HepG2 (cell line): ENCODE measurements around the gene DCAF4. TPM values are rescaled to one million over a fixed set of nuclear protein-coding genes. Genes with fewer than 3 reads are reported as not detected.

ENCODE experiments used
- ATAC-seq: fragments of 200-7000 bp; cut with Tn5 transposase; 3 replicates; pipeline ENCODE4 v1.9.1; 2020; ENCODE audit warnings: mild to moderate bottlenecking, moderate library complexity
- BruUV-seq: library from RNA; stranded (reverse); fragments of 400-500 nt; replicated peaks from 2 replicates; lab custom pipeline; 2021; lab: Mats Ljungman, UMichigan
- CTCF ChIA-PET: fragments of 300-600 bp; formaldehyde crosslinking; extraction: SDS; loops from one replicate; lab custom pipeline; 2021; ENCODE audit warnings: low total read pairs, inconsistent platforms, low intra/inter-chr PET ratio; lab: Yijun Ruan, JAX
- POLR2A ChIA-PET: fragments of 350-600 bp; sonication (Branson Sonifier 250); formaldehyde crosslinking; loops from one replicate; lab custom pipeline; 2020; ENCODE audit warnings: antibody characterized with exemption, inconsistent platforms; lab: Yijun Ruan, JAX
- DNase-seq: peaks from one replicate; pipeline ENCODE4 v3.0.0-alpha.2; 2015; ENCODE audit warnings: low spot score
- FAIRE-seq: peaks from 3 replicates; lab custom pipeline; 2011; peaks lifted over from hg19 to GRCh38; lab: Jason Lieb, UNC
- H2AFZ ChIP-seq: one replicate; pipeline ENCODE4 v1.6.1; 2011; ENCODE audit warnings: low read length, inconsistent platforms
- H3K27ac ChIP-seq: fragments of 300-600 bp; 3 replicates; pipeline ENCODE4 v1.8.0; 2011; ENCODE audit warnings: mixed run types, mild to moderate bottlenecking, mixed read lengths, low read length, inconsistent platforms; ENCODE audit not compliant: insufficient read depth; ENCODE audit errors: extremely low read length
- H3K27me3 ChIP-seq, 2 experiments: fragments of 200-600 bp in 1 of 2; 2 replicates in 1 of 2; 3 replicates in 1 of 2; pipeline versions ENCODE4 v1.6.0 to v1.8.0; 2011; ENCODE audit warnings: low read length in 2 of 2, mild to moderate bottlenecking in 2 of 2, moderate library complexity in 2 of 2, inconsistent platforms in 1 of 2; ENCODE audit not compliant: insufficient read depth in 2 of 2, control insufficient read depth in 1 of 2
- H3K36me3 ChIP-seq, 2 experiments: fragments of 200-600 bp in 1 of 2; replicated peaks in 1 of 2; 2 replicates in 1 of 2; 3 replicates in 1 of 2; pipeline versions ENCODE4 v1.5.1 to v1.8.0; 2011; ENCODE audit warnings: low read length in 2 of 2, inconsistent platforms in 1 of 2; ENCODE audit not compliant: insufficient read depth in 2 of 2, control insufficient read depth in 1 of 2
- H3K4me1 ChIP-seq: 2 replicates; pipeline ENCODE4 v1.5.1; 2012; ENCODE audit warnings: low read length, inconsistent platforms; ENCODE audit not compliant: insufficient read depth
- H3K4me2 ChIP-seq: 2 replicates; pipeline ENCODE4 v1.6.0; 2011; ENCODE audit warnings: low read depth, low read length, inconsistent platforms
- H3K4me3 ChIP-seq, 3 experiments: fragments of 200-600 bp in 1 of 3; sonication (generic), shearing (Covaris generic) in 1 of 3; replicated peaks in 1 of 3; 2 replicates each; pipeline ENCODE4 v1.5.1; 2011 to 2016; ENCODE audit warnings: low read length in 3 of 3, inconsistent platforms in 2 of 3, low read depth in 2 of 3, mild to moderate bottlenecking in 2 of 3, control low read depth in 1 of 3, mixed read lengths in 1 of 3; ENCODE audit not compliant: insufficient read depth in 1 of 3
- H3K79me2 ChIP-seq: one replicate; pipeline ENCODE4 v1.6.1; 2011; ENCODE audit warnings: low read length, inconsistent platforms; ENCODE audit not compliant: insufficient read depth
- H3K9ac ChIP-seq: 2 replicates; pipeline ENCODE4 v1.6.0; 2011; ENCODE audit warnings: mild to moderate bottlenecking, low read depth, low read length, inconsistent platforms; ENCODE audit not compliant: insufficient read depth
- H3K9me3 ChIP-seq: 2 replicates; pipeline ENCODE4 v1.5.1; 2012; ENCODE audit warnings: mild to moderate bottlenecking, low read length
- H4K20me1 ChIP-seq: 2 replicates; pipeline ENCODE4 v1.6.0; 2011; ENCODE audit warnings: inconsistent platforms, mild to moderate bottlenecking, low read length, moderate library complexity; ENCODE audit not compliant: insufficient read depth
- ARNT2 ChIP-seq: sonication (generic); formaldehyde crosslinking; IDR thresholded peaks from 2 replicates; pipeline ENCODE4 v1.8.0; 2022; ENCODE audit warnings: mild to moderate bottlenecking, low read depth, missing genetic modification reagents, moderate library complexity
- EHMT2 ChIP-seq: fragments of 200-600 bp; sonication (generic); IDR thresholded peaks from 2 replicates; pipeline ENCODE4 v1.7.0; 2017; ENCODE audit warnings: antibody characterized with exemption, low read depth, low read length, borderline replicate concordance
- GATA4 ChIP-seq: sonication (generic); IDR thresholded peaks from 2 replicates; pipeline ENCODE4 v1.6.1; 2016; ENCODE audit warnings: antibody characterized with exemption, low read depth, borderline replicate concordance
- NFYB ChIP-seq: sonication (generic); formaldehyde crosslinking; IDR thresholded peaks from 2 replicates; pipeline ENCODE4 v1.4.0; 2020; ENCODE audit warnings: missing genetic modification reagents
- SOX13 ChIP-seq, 3 experiments: fragments of 450-650 bp in 1 of 3; sonication (generic) in 1 of 3; formaldehyde crosslinking in 1 of 3; IDR thresholded peaks in 2 of 3; conservative IDR thresholded peaks in 1 of 3; 2 replicates each; pipeline versions ENCODE4 v1.5.0 to v1.6.1; 2016 to 2020; ENCODE audit warnings: antibody characterized with exemption in 1 of 3, mild to moderate bottlenecking in 1 of 3, missing compliant biosample characterization in 1 of 3, missing genetic modification reagents in 1 of 3, moderate library complexity in 1 of 3
- SP1 ChIP-seq, 2 experiments: fragments of 450-650 bp in 1 of 2; sonication (generic) in 1 of 2; formaldehyde crosslinking in 1 of 2; IDR thresholded peaks; 2 replicates each; pipeline versions ENCODE4 v1.4.0 to v1.6.1; 2016 to 2020; ENCODE audit warnings: missing genetic modification reagents in 1 of 2
- TEAD2 ChIP-seq: sonication (generic); formaldehyde crosslinking; IDR thresholded peaks from 2 replicates; pipeline ENCODE4 v1.9.0; 2021; ENCODE audit warnings: missing genetic modification reagents
- WIZ ChIP-seq: sonication (generic); formaldehyde crosslinking; IDR thresholded peaks from 2 replicates; pipeline ENCODE4 v1.5.1; 2020; ENCODE audit warnings: mild to moderate bottlenecking, missing genetic modification reagents
- ZMYM4 ChIP-seq: sonication (generic); formaldehyde crosslinking; IDR thresholded peaks from 2 replicates; pipeline ENCODE4 v1.8.1; 2023; ENCODE audit warnings: mild to moderate bottlenecking, missing genetic modification reagents
- ZNF547 ChIP-seq: sonication (generic); formaldehyde crosslinking; IDR thresholded peaks from 2 replicates; pipeline ENCODE4 v1.5.1; 2020; ENCODE audit warnings: mild to moderate bottlenecking, missing genetic modification reagents
- ZNF550 ChIP-seq: sonication (generic); formaldehyde crosslinking; IDR thresholded peaks from 2 replicates; pipeline ENCODE4 v1.4.0; 2020; ENCODE audit warnings: mild to moderate bottlenecking, missing genetic modification reagents, borderline replicate concordance
- ZNF570 ChIP-seq: sonication (generic); formaldehyde crosslinking; IDR thresholded peaks from 2 replicates; pipeline ENCODE4 v1.4.0; 2020; ENCODE audit warnings: mild to moderate bottlenecking, missing genetic modification reagents, borderline replicate concordance
- WGBS: methylation state at CpG from one replicate; pipeline ENCODE4 v1.1.6; 2017; ENCODE audit warnings: low lambda C conversion rate; 5-methylcytosine and 5-hydroxymethylcytosine counted together
- in situ Hi-C: cut with HindIII; loops from 2 replicates; pipeline ENCODE4 v1.10.0; 2017; ENCODE audit warnings: low pct_unique_long_range_greater_than_20kb; ENCODE audit not compliant: extremely low pct_ligation_motif_present
- intact Hi-C: fragments of 100-400 bp; cut with micrococcal nuclease; formaldehyde crosslinking; loops from one replicate; pipeline ENCODE4 v1.10.0; 2022; ENCODE audit not compliant: unreplicated experiment
- polyA plus RNA-seq, 8 experiments: library from polyadenylated mRNA; depleted of rRNA in 3 of 8; stranded (reverse) in 7 of 8; unstranded in 1 of 8; fragments of >200 nt; fragmentation: Illumina TruSeq in 4 of 8; extraction: Trizol in 4 of 8; gene quantifications; 2 replicates each; pipeline versions ENCODE4 v1.2.1 to v1.2.3, GENCODE V29; 2011 to 2016; ENCODE audit warnings: low read depth in 4 of 8, missing spikeins in 1 of 8, mixed read lengths in 1 of 8; ENCODE audit not compliant: insufficient read depth in 1 of 8
- total RNA-seq, 5 experiments: library from RNA; depleted of rRNA; stranded (reverse); fragments of >200 nt; fragmentation: Illumina TruSeq; extraction: Trizol; gene quantifications; 2 replicates each; pipeline ENCODE4 v1.2.3, GENCODE V29; 2016; ENCODE audit warnings: low read depth in 1 of 5
- TF ChIP-seq, protein P1 (sequence below): IDR thresholded peaks from 2 replicates; pipeline ENCODE4 v1.6.1; 2016; ENCODE audit warnings: mild to moderate bottlenecking, missing biosample characterization, missing genetic modification reagents
- TF ChIP-seq, protein P2 (sequence below): sonication (generic); formaldehyde crosslinking; IDR thresholded peaks from 2 replicates; pipeline ENCODE4 v1.4.0; 2020; ENCODE audit warnings: low read depth, mild to moderate bottlenecking, missing genetic modification reagents
- TF ChIP-seq, protein P3 (sequence below): sonication (generic); formaldehyde crosslinking; IDR thresholded peaks from 2 replicates; pipeline ENCODE4 v1.8.1; 2023; ENCODE audit warnings: mild to moderate bottlenecking, moderate library complexity, missing genetic modification reagents
- TF ChIP-seq, protein P4 (sequence below): sonication (generic); formaldehyde crosslinking; IDR thresholded peaks from 2 replicates; pipeline ENCODE4 v1.8.0; 2022; ENCODE audit warnings: mild to moderate bottlenecking, missing genetic modification reagents, moderate library complexity

The DCAF4 gene
- total and polyA plus RNA-seq, 2 of the 13 experiments (the other 11 are each of a cell fraction or from before 2014, with no cell fraction given), result 18.8 to 21.1 TPM

DNA sequence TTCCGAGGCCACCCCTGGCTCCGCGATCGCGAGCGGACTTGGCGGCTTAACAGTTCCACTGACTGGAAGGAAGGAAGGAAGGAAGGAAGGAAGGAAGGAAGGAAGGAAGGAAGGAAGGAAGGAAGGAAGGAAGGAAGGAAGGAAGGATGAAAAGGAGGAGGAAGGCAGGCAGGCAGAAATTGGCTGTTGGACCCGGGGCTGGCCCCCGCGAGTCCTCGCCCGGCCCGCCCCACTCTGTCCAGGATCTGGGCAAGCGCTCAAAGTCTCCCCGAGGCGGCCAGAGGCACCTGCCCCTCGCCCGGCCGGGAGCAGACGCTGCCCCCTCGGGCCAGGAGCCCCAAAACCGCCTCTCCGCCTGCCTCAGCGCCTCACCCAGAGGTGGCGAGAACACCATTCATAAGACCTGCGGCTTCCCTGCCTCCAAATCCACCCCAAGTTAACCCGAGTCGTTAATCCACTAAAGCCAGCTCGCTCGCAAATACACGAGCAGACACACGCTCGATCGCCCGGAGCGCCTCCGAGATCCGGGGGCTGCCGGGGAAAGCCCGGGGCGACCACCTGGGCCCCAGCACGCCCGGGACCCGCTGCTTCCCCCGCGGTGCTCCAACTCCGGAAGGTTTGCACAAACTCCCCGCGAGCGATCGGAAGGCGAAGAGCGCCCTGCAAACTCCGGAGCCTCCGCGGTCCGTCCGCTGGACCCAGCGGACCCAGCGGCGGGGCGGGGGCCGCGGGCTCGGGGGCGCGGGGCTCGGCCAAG is 33.2 kb upstream of the DCAF4 start (continued):
- TF ChIP-seq, protein P1, sequence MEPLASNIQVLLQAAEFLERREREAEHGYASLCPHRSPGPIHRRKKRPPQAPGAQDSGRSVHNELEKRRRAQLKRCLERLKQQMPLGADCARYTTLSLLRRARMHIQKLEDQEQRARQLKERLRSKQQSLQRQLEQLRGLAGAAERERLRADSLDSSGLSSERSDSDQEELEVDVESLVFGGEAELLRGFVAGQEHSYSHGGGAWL, result peak; percentile 10; the same call in 1 of the 2 replicates

DNA sequence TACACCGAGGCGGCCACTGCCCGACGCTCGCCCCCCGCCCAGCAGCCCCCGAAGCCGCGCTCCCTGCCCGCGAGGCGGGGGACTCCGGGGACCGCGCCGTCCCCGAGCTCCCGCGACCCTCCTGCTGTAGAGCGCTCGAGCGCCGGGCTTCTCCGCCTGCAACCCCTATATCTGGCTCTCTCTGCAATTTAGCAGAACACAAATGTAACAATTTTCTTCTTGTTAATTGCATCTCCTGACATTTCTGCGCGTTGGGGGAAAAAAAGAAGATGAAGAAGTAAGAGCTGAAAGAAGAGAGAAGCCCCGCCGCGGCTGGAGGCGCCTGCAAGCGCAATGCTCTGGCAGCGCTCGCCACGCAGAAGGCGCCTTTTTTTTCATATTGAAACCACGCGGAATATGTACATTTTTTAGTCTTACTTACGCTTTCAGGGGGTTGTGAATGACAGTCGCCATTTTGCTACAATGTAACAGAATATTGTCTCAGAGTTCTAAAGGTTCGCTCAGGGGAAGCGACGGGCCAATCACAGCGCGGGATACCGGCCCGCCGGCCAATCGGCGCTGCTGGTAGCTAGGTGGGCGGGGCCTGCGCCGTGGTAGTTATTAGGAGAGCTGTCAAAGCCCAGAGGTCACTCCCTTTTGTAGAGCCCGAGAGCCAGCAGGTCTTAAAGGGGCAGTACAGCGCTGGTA is 32.5 kb upstream of the DCAF4 start, which contains the start of gene DPF3:
TSS of gene DPF3 (minus strand) at position 466 of the 687 bp plus-strand sequence. CDS start at position 453, 13 bp downstream.
- H2AFZ ChIP-seq, result no peak within 1 kb of the TSS
- TF ChIP-seq, protein P2, sequence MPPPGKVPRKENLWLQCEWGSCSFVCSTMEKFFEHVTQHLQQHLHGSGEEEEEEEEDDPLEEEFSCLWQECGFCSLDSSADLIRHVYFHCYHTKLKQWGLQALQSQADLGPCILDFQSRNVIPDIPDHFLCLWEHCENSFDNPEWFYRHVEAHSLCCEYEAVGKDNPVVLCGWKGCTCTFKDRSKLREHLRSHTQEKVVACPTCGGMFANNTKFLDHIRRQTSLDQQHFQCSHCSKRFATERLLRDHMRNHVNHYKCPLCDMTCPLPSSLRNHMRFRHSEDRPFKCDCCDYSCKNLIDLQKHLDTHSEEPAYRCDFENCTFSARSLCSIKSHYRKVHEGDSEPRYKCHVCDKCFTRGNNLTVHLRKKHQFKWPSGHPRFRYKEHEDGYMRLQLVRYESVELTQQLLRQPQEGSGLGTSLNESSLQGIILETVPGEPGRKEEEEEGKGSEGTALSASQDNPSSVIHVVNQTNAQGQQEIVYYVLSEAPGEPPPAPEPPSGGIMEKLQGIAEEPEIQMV (CRISPR knock-in tag), result no peak
- TF ChIP-seq EHMT2 (no peak), ARNT2 (CRISPR knock-in tag) (no peak), WIZ (CRISPR knock-in tag) (no peak), ZNF550 (no peak), NFYB (CRISPR knock-in tag) (peak; percentile 86), GATA4 (no peak), ZNF547 (no peak), TEAD2 (no peak), ZMYM4 (CRISPR knock-in tag) (peak; percentile 49), ZNF570 (no peak), SOX13 (IDR thresholded peaks at IDR 0.05) (no peak), SOX13 (CRISPR knock-in tag; conservative IDR thresholded peaks at IDR 0.05 in 1 of 2, IDR thresholded peaks at IDR 0.05 in 1 of 2) (no peak), SP1 (IDR thresholded peaks at IDR 0.05) (no peak), SP1 (CRISPR knock-in tag; IDR thresholded peaks at IDR 0.05) (peak; percentile 72; the same call in 1 of the 2 replicates)
- TF ChIP-seq, protein P3, sequence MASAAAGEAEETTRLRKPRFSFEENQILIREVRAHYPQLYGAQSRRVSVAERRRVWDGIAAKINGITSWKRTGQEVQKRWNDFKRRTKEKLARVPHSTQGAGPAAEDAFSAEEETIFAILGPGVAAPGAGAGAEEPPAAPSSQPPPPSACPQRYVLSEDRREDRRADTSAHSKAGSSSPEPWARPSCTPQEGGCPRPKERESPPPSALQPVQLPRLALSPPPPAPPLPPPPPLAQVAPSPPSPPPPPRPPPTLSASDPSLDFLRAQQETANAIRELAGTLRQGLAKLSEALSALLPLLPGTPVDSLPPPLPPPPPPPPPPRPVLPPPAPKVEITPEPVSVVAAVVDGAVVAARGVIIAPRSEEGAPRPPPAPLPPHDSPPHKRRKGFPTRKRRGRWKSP, result 0 out of 2 replicates have a peak, but pooled peaks have one; percentile 23
- TF ChIP-seq, protein P4, sequence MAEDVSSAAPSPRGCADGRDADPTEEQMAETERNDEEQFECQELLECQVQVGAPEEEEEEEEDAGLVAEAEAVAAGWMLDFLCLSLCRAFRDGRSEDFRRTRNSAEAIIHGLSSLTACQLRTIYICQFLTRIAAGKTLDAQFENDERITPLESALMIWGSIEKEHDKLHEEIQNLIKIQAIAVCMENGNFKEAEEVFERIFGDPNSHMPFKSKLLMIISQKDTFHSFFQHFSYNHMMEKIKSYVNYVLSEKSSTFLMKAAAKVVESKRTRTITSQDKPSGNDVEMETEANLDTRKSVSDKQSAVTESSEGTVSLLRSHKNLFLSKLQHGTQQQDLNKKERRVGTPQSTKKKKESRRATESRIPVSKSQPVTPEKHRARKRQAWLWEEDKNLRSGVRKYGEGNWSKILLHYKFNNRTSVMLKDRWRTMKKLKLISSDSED (CRISPR knock-in tag), result no peak

More for the DNA sequence above, 32.5 kb upstream of the DCAF4 start, which contains the start of gene DPF3:
- no peaks in the 10 kb centered on the region for H4K20me1 ChIP-seq
- DNase-seq (peak; percentile 89), ATAC-seq (peak; percentile 97), FAIRE-seq (peak; percentile 66)
- ChIA-PET POLR2A (interaction anchor here (1.0 to 1.4 kb wide), 2 partner anchors 32 to 117 kb away, joined by 4 to 5 read pairs; partner anchors contain the start of gene DCAF4), CTCF (no interaction called here)
- 1% methylated on average over 41 of the region's 54 CpGs for WGBS
- peak within 1 kb of the TSS; percentile 87 for H3K4me2 ChIP-seq
- peaks cover 9 to 51% of the 10 kb centered on the region in 2 experiments; a peak in 4 of 5 replicates for H3K27me3 ChIP-seq
- no peaks in the 10 kb centered on the region for H3K79me2 ChIP-seq
- H3K4me1 ChIP-seq, result peaks cover 29% of the 10 kb centered on the region
- no peak within 1 kb of the TSS for H3K27ac ChIP-seq
- H3K4me3 ChIP-seq, result peak within 1 kb of the TSS; percentile 65 to 82 (median 73)
- in situ Hi-C loops (no loop called here), intact Hi-C loops (loop anchor here (5.0 kb wide), 1 partner anchor 121 kb away; no protein-coding TSS in a partner anchor)
- no peaks in the 10 kb centered on the region for H3K9me3 ChIP-seq
- 0 out of 2 replicates have a peak within 1 kb of the TSS, but pooled peaks have one; percentile 4 for H3K9ac ChIP-seq
- BruUV-seq, result no TSS peak
- H3K36me3 ChIP-seq, result no peaks in the 10 kb centered on the region
